NB4 (cell line): ENCODE data around the gene OR7D2.

Source experiments
- CTCF ChIP-seq: IDR thresholded peaks from one replicate; pipeline ENCODE4 v1.5.1; 2012; ENCODE audit warnings: low read depth, low read length
- MAX ChIP-seq: IDR thresholded peaks from 2 replicates; pipeline ENCODE4 v1.6.1; 2011; ENCODE audit warnings: low read depth, low read length

GRCh38 chr19:9171393-9171991 lies 7.3 kb upstream of the OR7D2 start:
- TF ChIP-seq CTCF (no peak), MAX (no peak)
